ENCODE measurements around the gene RNF6. TPM values are rescaled to one million over a fixed set of nuclear protein-coding genes. Genes with fewer than 3 reads are reported as not detected.
A peak's percentile ranks its signal among the peaks of the same experiment; 100 is the strongest.

RNF6 gene
- total and polyA plus RNA-seq, 10 of the 15 experiments (the other 5 are each of a cell fraction or from before 2014, with no cell fraction given), result 19.0 to 54.0 (median 33.8) TPM

GRCh38 chr13:26183416-26183815, 38.7 kb downstream of the RNF6 start:
- intact Hi-C loops (cut with micrococcal nuclease; ENCODE audit: unreplicated experiment), result loop anchor here (10.0 kb wide), 4 partner anchors 191 to 691 kb away; no protein-coding TSS in a partner anchor
- no peak for ATAC-seq
- H3K4me2 ChIP-seq (ENCODE audit: control insufficient read depth, insufficient read depth), result no peak overlapping the region
- 51% methylated on average over 2 of the region's 2 CpGs for WGBS (ENCODE audit: insufficient coverage, insufficient replicate concordance, low lambda C conversion rate, missing lambda C conversion rate)
- DNase-seq (ENCODE audit: low read depth, low spot score), result no peak
- H3K4me3 ChIP-seq, result no peak overlapping the region
- no TSS peak for BruUV-seq (replicated peaks)
- H3K27ac ChIP-seq (ENCODE audit: control insufficient read depth, insufficient read depth), result no peak overlapping the region
- H3K79me2 ChIP-seq (ENCODE audit: control insufficient read depth, insufficient read depth, low read length), result no peaks in the 10 kb centered on the region
- POLR2A ChIA-PET, result no interaction called here
- H3K27me3 ChIP-seq (replicated peaks in 1 of 2; ENCODE audit: control insufficient read depth in 2 of 2, insufficient read depth in 2 of 2, low read length in 1 of 2), result no peaks in the 10 kb centered on the region
- H3K36me3 ChIP-seq (ENCODE audit: control insufficient read depth in 2 of 2, insufficient read depth in 2 of 2, low read length in 1 of 2), result no peaks in the 10 kb centered on the region
- no peak for TF ChIP-seq NR2C2 (IDR thresholded peaks at IDR 0.05; ENCODE audit: borderline replicate concordance, control insufficient read depth, insufficient read length, low read depth)
- TF ChIP-seq PAX8 (IDR thresholded peaks at IDR 0.05), result no peak
- peak; percentile 78 for TF ChIP-seq SPI1 (IDR thresholded peaks at IDR 0.05; ENCODE audit: borderline replicate concordance, insufficient read depth, low read depth, low read length)
- no peak for TF ChIP-seq TCF3 (IDR thresholded peaks at IDR 0.05; ENCODE audit: borderline replicate concordance, insufficient read depth, low read depth, low read length)
- H4K20me1 ChIP-seq (ENCODE audit: control insufficient read depth, insufficient read depth), result no peaks in the 10 kb centered on the region
- peaks cover 9% of the 10 kb centered on the region for H3K4me1 ChIP-seq (ENCODE audit: control insufficient read depth, insufficient read depth, low read length)
- H2AFZ ChIP-seq (ENCODE audit: control insufficient read depth, low read depth, low read length), result no peak overlapping the region
- SMC1A ChIA-PET (ENCODE audit: uncharacterized antibody, unreplicated experiment), result interaction anchor here (1.1 to 1.2 kb wide), 2 partner anchors 313 to 515 kb away, joined by 3 to 4 read pairs; no protein-coding TSS in a partner anchor
- RAD21 ChIA-PET (ENCODE audit: unreplicated experiment), result interaction anchor here (0.6 to 4.4 kb wide), 3 partner anchors 313 to 985 kb away, joined by 3 to 76 read pairs (median 4); no protein-coding TSS in a partner anchor
- CTCF ChIA-PET, result interaction anchor here (0.6 to 6.2 kb wide), 5 partner anchors 73 to 689 kb away, joined by 3 to 218 read pairs (median 9); no protein-coding TSS in a partner anchor
- in situ Hi-C loops (cut with MboI), result loop anchor here (5.0 kb wide), 3 partner anchors 51 to 509 kb away; no protein-coding TSS in a partner anchor
- no peak overlapping the region for H3K9ac ChIP-seq (ENCODE audit: control insufficient read depth, insufficient read depth, low read length)
- FAIRE-seq, result no peak
- H3K9me3 ChIP-seq (replicated peaks; ENCODE audit: control insufficient read depth, insufficient read depth, low read length), result no peaks in the 10 kb centered on the region

GRCh38 chr13:26179344-26179743, 42.8 kb downstream of the RNF6 start:
- no peaks in the 10 kb centered on the region; the same call in 1 of the 2 replicates for H3K4me1 ChIP-seq (ENCODE audit: control insufficient read depth, insufficient read depth, low read length)
- no peaks in the 10 kb centered on the region for H4K20me1 ChIP-seq (ENCODE audit: control insufficient read depth, insufficient read depth)
- SMC1A ChIA-PET (ENCODE audit: uncharacterized antibody, unreplicated experiment), result no interaction called here
- ATAC-seq (no peak), DNase-seq (ENCODE audit: low read depth, low spot score) (no peak), FAIRE-seq (no peak)
- no peak overlapping the region for H3K4me3 ChIP-seq
- BruUV-seq (replicated peaks), result no TSS peak
- H3K4me2 ChIP-seq (ENCODE audit: control insufficient read depth, insufficient read depth), result no peak overlapping the region
- in situ Hi-C loops (cut with MboI) (no loop called here), intact Hi-C loops (cut with micrococcal nuclease; ENCODE audit: unreplicated experiment) (no loop called here)
- no peak overlapping the region for H3K9ac ChIP-seq (ENCODE audit: control insufficient read depth, insufficient read depth, low read length)
- H3K36me3 ChIP-seq (ENCODE audit: control insufficient read depth in 2 of 2, insufficient read depth in 2 of 2, low read length in 1 of 2), result no peaks in the 10 kb centered on the region
- WGBS (ENCODE audit: insufficient coverage, insufficient replicate concordance, low lambda C conversion rate, missing lambda C conversion rate), result 44% methylated on average over 2 of the region's 2 CpGs
- CTCF ChIA-PET, result no interaction called here
- POLR2A ChIA-PET, result no interaction called here
- no peak overlapping the region for H3K27ac ChIP-seq (ENCODE audit: control insufficient read depth, insufficient read depth)
- H3K27me3 ChIP-seq (replicated peaks in 1 of 2; ENCODE audit: control insufficient read depth in 2 of 2, insufficient read depth in 2 of 2, low read length in 1 of 2), result no peaks in the 10 kb centered on the region
- H3K9me3 ChIP-seq (replicated peaks; ENCODE audit: control insufficient read depth, insufficient read depth, low read length), result no peaks in the 10 kb centered on the region
- H2AFZ ChIP-seq (ENCODE audit: control insufficient read depth, low read depth, low read length), result no peak overlapping the region
- RAD21 ChIA-PET (ENCODE audit: unreplicated experiment), result no interaction called here
- H3K79me2 ChIP-seq (ENCODE audit: control insufficient read depth, insufficient read depth, low read length), result no peaks in the 10 kb centered on the region
- TF ChIP-seq, protein P1, sequence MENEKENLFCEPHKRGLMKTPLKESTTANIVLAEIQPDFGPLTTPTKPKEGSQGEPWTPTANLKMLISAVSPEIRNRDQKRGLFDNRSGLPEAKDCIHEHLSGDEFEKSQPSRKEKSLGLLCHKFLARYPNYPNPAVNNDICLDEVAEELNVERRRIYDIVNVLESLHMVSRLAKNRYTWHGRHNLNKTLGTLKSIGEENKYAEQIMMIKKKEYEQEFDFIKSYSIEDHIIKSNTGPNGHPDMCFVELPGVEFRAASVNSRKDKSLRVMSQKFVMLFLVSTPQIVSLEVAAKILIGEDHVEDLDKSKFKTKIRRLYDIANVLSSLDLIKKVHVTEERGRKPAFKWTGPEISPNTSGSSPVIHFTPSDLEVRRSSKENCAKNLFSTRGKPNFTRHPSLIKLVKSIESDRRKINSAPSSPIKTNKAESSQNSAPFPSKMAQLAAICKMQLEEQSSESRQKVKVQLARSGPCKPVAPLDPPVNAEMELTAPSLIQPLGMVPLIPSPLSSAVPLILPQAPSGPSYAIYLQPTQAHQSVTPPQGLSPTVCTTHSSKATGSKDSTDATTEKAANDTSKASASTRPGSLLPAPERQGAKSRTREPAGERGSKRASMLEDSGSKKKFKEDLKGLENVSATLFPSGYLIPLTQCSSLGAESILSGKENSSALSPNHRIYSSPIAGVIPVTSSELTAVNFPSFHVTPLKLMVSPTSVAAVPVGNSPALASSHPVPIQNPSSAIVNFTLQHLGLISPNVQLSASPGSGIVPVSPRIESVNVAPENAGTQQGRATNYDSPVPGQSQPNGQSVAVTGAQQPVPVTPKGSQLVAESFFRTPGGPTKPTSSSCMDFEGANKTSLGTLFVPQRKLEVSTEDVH (IDR thresholded peaks at IDR 0.05; ENCODE audit: low read depth, partially characterized antibody), result no peak
- no peak for TF ChIP-seq SMC3 (IDR thresholded peaks at IDR 0.05; ENCODE audit: borderline replicate concordance, low read length)
- no peak for TF ChIP-seq MLLT1 (IDR thresholded peaks at IDR 0.05)
- TF ChIP-seq RB1 (IDR thresholded peaks at IDR 0.05; ENCODE audit: borderline replicate concordance), result no peak
- no peak for TF ChIP-seq HDAC2 (IDR thresholded peaks at IDR 0.05)
- no peak for TF ChIP-seq RBBP5 (conservative IDR thresholded peaks at IDR 0.05)
- no peak for TF ChIP-seq ZBTB33 (IDR thresholded peaks at IDR 0.05)
- no peak for TF ChIP-seq NFIC (IDR thresholded peaks at IDR 0.05; ENCODE audit: low read depth, low read length)
